Measurements from ENCODE around the gene EHBP1L1. TPM values are rescaled to one million over a fixed set of nuclear protein-coding genes. Genes with fewer than 3 reads are reported as not detected.
A peak's percentile ranks its signal among the peaks of the same experiment; 100 is the strongest.

EHBP1L1 gene
- total RNA-seq, 1 donor from 2014 or later: 4.7 TPM

GRCh38 chr11:65571940-65572339, 3.9 kb upstream of the EHBP1L1 start:
- no peak overlapping the region for H3K27ac Mint-ChIP-seq (ENCODE audit: unreplicated experiment)
- TF ChIP-seq CTCF (IDR thresholded peaks at IDR 0.05; ENCODE audit: unreplicated experiment): no peak
- no peaks in the 10 kb centered on the region for H3K36me3 Mint-ChIP-seq (ENCODE audit: low read depth, unreplicated experiment)
- peaks cover 46% of the 10 kb centered on the region for H3K4me1 Mint-ChIP-seq (ENCODE audit: unreplicated experiment)
- H3K9me3 Mint-ChIP-seq (ENCODE audit: unreplicated experiment): no peaks in the 10 kb centered on the region
- H3K27me3 Mint-ChIP-seq (ENCODE audit: unreplicated experiment): peaks cover 31% of the 10 kb centered on the region
- peak overlapping the region; percentile 98 for H3K4me3 Mint-ChIP-seq (ENCODE audit: unreplicated experiment)
- DNase-seq (ENCODE audit: low spot score): no peak

- Mint-ChIP-seq H3K36me3 (ENCODE audit: low read depth, unreplicated experiment) (no peaks in the 10 kb centered on the region), H3K27ac (ENCODE audit: unreplicated experiment) (peak within 1 kb of the TSS; percentile 30), H3K4me3 (ENCODE audit: unreplicated experiment) (peak within 1 kb of the TSS; percentile 98), H3K27me3 (ENCODE audit: unreplicated experiment) (peaks cover 30% of the 10 kb centered on the region), H3K4me1 (ENCODE audit: unreplicated experiment) (peaks cover 46% of the 10 kb centered on the region), H3K9me3 (ENCODE audit: unreplicated experiment) (no peaks in the 10 kb centered on the region)
- DNase-seq (ENCODE audit: low spot score): peak; percentile 80
- TF ChIP-seq CTCF (IDR thresholded peaks at IDR 0.05; ENCODE audit: unreplicated experiment): no peak
Observed at GRCh38 chr11:65572356-65573051, 3.3 kb upstream of the EHBP1L1 start, which contains the start of gene FAM89B. FAM89B (plus strand) TSS chr11:65572538; CDS start chr11:65572670, 132 bp downstream.

- no peak for TF ChIP-seq CTCF (IDR thresholded peaks at IDR 0.05; ENCODE audit: unreplicated experiment)
- Mint-ChIP-seq H3K36me3 (ENCODE audit: low read depth, unreplicated experiment) (no peaks in the 10 kb centered on the region), H3K4me3 (ENCODE audit: unreplicated experiment) (peak overlapping the region; percentile 88), H3K4me1 (ENCODE audit: unreplicated experiment) (peaks cover 43% of the 10 kb centered on the region), H3K27ac (ENCODE audit: unreplicated experiment) (peak overlapping the region; percentile 30), H3K9me3 (ENCODE audit: unreplicated experiment) (no peaks in the 10 kb centered on the region), H3K27me3 (ENCODE audit: unreplicated experiment) (peaks cover 37% of the 10 kb centered on the region)
- no peak for DNase-seq (ENCODE audit: low spot score)
Observed at GRCh38 chr11:65573391-65574079, 2.3 kb upstream of the EHBP1L1 start.

- Mint-ChIP-seq H3K27me3 (ENCODE audit: unreplicated experiment) (peaks cover 39% of the 10 kb centered on the region), H3K4me3 (ENCODE audit: unreplicated experiment) (peak overlapping the region; percentile 88), H3K4me1 (ENCODE audit: unreplicated experiment) (peaks cover 36% of the 10 kb centered on the region), H3K36me3 (ENCODE audit: low read depth, unreplicated experiment) (no peaks in the 10 kb centered on the region), H3K27ac (ENCODE audit: unreplicated experiment) (peak overlapping the region; percentile 30), H3K9me3 (ENCODE audit: unreplicated experiment) (no peaks in the 10 kb centered on the region)
- peak; percentile 99 for TF ChIP-seq CTCF (IDR thresholded peaks at IDR 0.05; ENCODE audit: unreplicated experiment)
- peak; percentile 92 for DNase-seq (ENCODE audit: low spot score)
Observed at GRCh38 chr11:65574109-65574810, 1.6 kb upstream of the EHBP1L1 start.

All from endothelial cell (in vitro differentiated cells).